AG09319 (cell line): Measurements from ENCODE around the gene IKZF4.

Source experiments
- DNase-seq: peaks from one replicate; pipeline ENCODE4 v3.0.0-alpha.2; 2010; ENCODE audit warnings: low read depth; ENCODE audit errors: extremely low read depth
- TF ChIP-seq, protein P1 (sequence below): IDR thresholded peaks from 2 replicates; pipeline ENCODE4 v1.5.1; 2011; ENCODE audit warnings: low read depth, mild to moderate bottlenecking, inconsistent platforms, low read length, moderate library complexity

IKZF4 gene

DNA sequence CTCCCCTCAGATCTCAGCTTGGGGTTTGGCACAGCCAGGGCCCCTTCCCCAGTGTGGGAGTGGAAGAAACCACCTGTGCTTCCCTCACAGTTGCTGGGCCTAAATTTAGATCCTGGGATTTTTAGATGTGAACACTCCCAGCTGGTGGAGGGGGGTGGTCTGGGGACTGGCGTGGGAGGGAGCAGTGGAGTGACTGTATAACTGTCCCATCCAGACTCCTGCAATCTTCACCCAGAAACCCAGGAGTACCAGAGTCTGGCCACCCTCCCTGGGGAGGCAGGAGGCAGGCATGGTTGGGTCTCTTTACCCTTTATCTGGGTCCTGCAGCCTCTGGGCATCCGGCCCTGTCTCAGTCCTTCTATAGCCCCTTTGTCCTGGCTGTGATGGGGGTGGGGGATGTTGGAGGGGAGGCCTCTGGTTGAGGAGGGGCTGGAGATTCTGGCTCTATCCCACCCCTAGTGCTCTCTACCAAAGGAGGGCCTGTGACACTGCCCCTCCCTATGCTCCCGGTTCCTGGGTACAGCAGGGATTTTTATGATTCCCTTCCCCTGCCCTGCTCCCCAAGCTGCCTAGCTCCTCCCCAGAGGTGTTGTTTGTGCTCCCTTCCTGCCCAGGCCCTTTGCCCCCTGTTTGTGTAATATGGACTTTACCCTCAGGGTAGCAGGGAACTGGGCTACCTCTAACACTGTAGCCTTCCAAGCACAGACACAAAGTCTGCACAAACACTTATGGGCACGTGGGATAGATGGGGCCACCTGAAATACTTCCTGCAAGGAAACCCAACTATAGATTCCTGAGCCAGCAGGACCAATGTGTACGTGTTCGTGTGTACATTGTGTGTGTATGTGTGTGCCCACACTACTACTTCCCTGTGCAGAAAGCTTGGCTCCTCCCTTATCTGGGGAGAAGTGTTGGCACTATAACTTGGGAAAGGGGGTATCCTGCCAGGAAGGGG is 60.8 kb downstream of the IKZF4 start:
- DNase-seq, result no peak
- TF ChIP-seq, protein P1, sequence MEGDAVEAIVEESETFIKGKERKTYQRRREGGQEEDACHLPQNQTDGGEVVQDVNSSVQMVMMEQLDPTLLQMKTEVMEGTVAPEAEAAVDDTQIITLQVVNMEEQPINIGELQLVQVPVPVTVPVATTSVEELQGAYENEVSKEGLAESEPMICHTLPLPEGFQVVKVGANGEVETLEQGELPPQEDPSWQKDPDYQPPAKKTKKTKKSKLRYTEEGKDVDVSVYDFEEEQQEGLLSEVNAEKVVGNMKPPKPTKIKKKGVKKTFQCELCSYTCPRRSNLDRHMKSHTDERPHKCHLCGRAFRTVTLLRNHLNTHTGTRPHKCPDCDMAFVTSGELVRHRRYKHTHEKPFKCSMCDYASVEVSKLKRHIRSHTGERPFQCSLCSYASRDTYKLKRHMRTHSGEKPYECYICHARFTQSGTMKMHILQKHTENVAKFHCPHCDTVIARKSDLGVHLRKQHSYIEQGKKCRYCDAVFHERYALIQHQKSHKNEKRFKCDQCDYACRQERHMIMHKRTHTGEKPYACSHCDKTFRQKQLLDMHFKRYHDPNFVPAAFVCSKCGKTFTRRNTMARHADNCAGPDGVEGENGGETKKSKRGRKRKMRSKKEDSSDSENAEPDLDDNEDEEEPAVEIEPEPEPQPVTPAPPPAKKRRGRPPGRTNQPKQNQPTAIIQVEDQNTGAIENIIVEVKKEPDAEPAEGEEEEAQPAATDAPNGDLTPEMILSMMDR, result no peak

DNA sequence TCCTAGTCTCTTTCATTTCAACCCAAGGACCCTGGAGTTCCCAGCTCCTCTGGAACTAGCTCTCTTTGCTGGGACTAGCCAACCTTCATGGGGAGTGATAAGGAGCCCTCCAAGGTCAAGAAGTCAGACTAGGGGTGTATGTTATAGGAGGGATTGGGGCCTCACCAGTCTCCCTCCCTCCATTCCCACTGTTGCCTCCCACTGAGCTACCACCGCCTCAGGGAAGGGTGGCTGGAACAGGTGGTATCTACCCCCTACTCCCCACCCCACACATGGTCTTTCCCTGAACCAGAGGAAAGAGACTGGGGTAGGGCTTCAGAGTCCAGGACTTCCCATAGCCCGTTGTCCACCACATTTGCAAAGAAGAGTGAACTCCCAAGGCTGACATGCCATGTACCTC is 61.5 kb downstream of the IKZF4 start:
- TF ChIP-seq, protein P1, result no peak
- DNase-seq, result no peak

DNA sequence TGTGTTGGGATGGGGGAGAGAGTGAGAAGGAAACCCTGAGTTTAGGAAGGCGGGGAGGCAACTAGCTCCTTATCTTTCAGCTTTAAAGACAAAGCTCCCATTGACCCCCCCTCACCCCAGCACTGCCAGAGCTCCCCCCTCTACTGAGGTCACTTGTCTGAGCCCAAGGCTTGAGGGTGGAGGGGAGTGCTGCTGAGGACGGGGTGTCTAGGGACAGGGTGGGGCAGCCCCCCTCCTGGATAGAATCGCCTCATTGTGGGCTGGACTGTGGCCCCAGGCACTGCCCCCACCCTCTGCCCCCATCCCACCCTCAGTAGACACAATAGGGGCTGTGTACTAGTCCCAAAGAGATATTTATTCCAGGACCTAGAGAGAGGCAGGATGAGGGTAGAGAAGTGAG is 62.1 kb downstream of the IKZF4 start:
- no peak for DNase-seq
- TF ChIP-seq, protein P1, result no peak

DNA sequence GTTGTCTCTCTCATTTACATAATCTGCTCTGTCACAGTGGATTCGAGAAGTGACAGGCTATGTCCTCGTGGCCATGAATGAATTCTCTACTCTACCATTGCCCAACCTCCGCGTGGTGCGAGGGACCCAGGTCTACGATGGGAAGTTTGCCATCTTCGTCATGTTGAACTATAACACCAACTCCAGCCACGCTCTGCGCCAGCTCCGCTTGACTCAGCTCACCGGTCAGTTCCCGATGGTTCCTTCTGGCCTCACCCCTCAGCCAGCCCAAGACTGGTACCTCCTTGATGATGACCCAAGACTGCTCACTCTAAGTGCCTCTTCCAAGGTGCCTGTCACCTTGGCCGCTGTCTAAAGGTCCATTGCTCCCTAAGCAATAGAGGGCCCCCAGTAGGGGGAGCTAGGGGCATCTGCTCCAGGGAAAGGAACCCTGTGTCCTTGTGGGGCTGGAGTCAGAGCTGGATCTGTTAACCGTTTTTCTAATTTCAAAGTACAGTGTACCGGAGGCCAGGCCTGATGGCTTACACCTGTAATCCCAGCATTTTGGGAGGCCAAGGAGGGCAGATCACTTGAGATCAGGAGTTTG is 64.2 kb downstream of the IKZF4 start:
- no peak for DNase-seq
- TF ChIP-seq, protein P1, result peak; percentile 16

DNA sequence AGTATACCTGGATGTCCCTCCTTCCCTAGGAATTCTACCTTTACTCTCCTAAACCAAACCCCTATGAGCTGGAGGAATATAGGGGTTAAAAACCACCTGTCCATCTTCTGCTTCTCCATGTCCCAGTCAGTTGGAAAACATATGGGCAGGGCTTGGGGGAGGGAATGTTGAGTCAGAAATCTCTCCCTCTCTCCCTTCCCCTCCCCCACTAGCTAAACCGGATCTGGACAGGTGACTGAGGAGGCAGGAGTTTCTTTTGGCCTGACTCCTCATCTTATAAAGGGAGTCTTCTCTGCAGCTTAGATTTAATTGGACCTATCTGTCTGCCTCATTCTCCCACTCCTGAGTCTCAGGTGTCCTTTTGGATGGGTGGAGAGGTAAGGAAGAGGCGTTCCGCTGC is 65.3 kb downstream of the IKZF4 start:
- TF ChIP-seq, protein P1, result no peak
- no peak for DNase-seq

DNA sequence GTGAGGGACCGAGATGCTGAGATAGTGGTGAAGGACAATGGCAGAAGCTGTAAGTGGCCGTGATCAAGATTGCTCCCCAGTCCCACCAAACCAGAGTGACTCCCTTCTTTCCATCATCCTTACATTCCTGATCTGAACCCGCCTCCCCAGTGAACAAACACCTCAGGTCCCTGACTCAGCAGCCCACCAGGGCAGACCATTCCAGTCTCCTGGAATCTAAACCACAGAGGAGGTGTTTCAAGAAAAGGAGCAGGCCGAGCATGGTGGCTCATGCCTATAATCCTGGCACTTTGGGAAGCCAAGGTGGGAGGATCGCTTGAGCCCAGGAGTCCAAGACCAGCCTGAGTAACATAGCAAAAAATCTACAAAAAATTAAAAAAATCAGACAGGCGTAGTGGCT is 65.8 kb downstream of the IKZF4 start:
- no peak for DNase-seq
- TF ChIP-seq, protein P1, result no peak

DNA sequence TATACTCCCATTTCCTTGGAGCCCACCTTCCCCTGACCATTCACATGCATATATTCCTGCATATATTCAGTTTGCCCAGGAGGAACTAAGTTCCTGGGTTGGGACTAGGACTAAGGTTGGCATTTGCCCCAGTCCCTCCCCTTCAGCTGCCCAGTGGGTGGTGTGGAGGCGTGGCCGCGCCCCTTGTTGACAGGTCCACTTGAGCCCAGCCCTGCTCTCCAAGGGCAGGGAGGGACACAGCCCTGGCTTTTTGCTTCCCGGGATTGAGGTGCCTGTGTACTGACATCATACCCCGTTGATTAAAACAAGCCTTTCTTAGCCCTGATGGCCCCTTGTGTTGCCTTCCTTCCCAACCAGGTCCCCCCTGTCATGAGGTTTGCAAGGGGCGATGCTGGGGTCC is 66.4 kb downstream of the IKZF4 start:
- TF ChIP-seq, protein P1, result no peak
- no peak for DNase-seq
